Neuron (in vitro differentiated cells): ENCODE data around the gene ANKRD42.
"Not testable (repeated sequence)": the region's sequence is repeated elsewhere in the genome, so short reads cannot be mapped to it uniquely, and the experiment has no call there.

Experiments
- H2AFZ ChIP-seq: one replicate; pipeline ENCODE4 v1.6.1; 2013; ENCODE audit warnings: low read depth, mild to moderate bottlenecking, inconsistent platforms, low read length, moderate library complexity
- H3K27me3 ChIP-seq: one replicate; pipeline ENCODE4 v1.6.1; 2013; ENCODE audit warnings: low read length; ENCODE audit not compliant: insufficient read depth
- H3K36me3 ChIP-seq: one replicate; pipeline ENCODE4 v1.6.1; 2013; ENCODE audit warnings: low read length; ENCODE audit not compliant: insufficient read depth
- H3K4me1 ChIP-seq: one replicate; pipeline ENCODE4 v1.6.1; 2013; ENCODE audit warnings: low read length; ENCODE audit not compliant: insufficient read depth
- H3K4me3 ChIP-seq: 2 replicates; pipeline ENCODE4 v1.5.1; 2013; ENCODE audit warnings: mild to moderate bottlenecking, low read length, moderate library complexity
- H3K9me3 ChIP-seq: one replicate; pipeline ENCODE4 v1.6.1; 2013; ENCODE audit warnings: low read length

The ANKRD42 gene

GRCh38 chr11:83269080-83269479 is 75.6 kb downstream of the ANKRD42 start:
- not testable (repeated sequence) for H2AFZ ChIP-seq, H3K9me3 ChIP-seq, H3K4me1 ChIP-seq, H3K4me3 ChIP-seq, H3K27me3 ChIP-seq
- peaks cover 36% of the 10 kb centered on the region for H3K36me3 ChIP-seq

GRCh38 chr11:83271734-83272133 is 78.2 kb downstream of the ANKRD42 start:
- not testable (repeated sequence) for H2AFZ ChIP-seq, H3K4me3 ChIP-seq, H3K9me3 ChIP-seq, H3K27me3 ChIP-seq, H3K4me1 ChIP-seq
- H3K36me3 ChIP-seq: peaks cover 34% of the 10 kb centered on the region

- Histone ChIP-seq H3K4me3 (no peak overlapping the region), H3K36me3 (peaks cover 41% of the 10 kb centered on the region), H2AFZ (no peak overlapping the region), H3K9me3 (no peaks in the 10 kb centered on the region), H3K27me3 (no peaks in the 10 kb centered on the region), H3K4me1 (no peaks in the 10 kb centered on the region)
Observed at GRCh38 chr11:83272627-83273026, 79.1 kb downstream of the ANKRD42 start.

- H3K27me3 ChIP-seq: no peaks in the 10 kb centered on the region
- no peak overlapping the region for H2AFZ ChIP-seq
- H3K4me3 ChIP-seq: no peak overlapping the region
- H3K9me3 ChIP-seq: no peaks in the 10 kb centered on the region
- no peaks in the 10 kb centered on the region for H3K4me1 ChIP-seq
- H3K36me3 ChIP-seq: peaks cover 65% of the 10 kb centered on the region
Observed at GRCh38 chr11:83275888-83276641, 82.6 kb downstream of the ANKRD42 start.

GRCh38 chr11:83278351-83278750 is 84.8 kb downstream of the ANKRD42 start:
- H3K36me3 ChIP-seq: peaks cover 52% of the 10 kb centered on the region
- no peaks in the 10 kb centered on the region for H3K27me3 ChIP-seq

GRCh38 chr11:83280256-83280655 is 86.7 kb downstream of the ANKRD42 start:
- Histone ChIP-seq H3K4me1 (peaks cover 31% of the 10 kb centered on the region), H3K36me3 (peaks cover 43% of the 10 kb centered on the region), H3K9me3 (no peaks in the 10 kb centered on the region), H3K27me3 (no peaks in the 10 kb centered on the region), H3K4me3 (no peak overlapping the region), H2AFZ (no peak overlapping the region)

More at GRCh38 chr11:83278351-83278750, 84.8 kb downstream of the ANKRD42 start:
- no peak overlapping the region for H3K4me3 ChIP-seq
- H2AFZ ChIP-seq: no peak overlapping the region
- H3K9me3 ChIP-seq: no peaks in the 10 kb centered on the region
- H3K4me1 ChIP-seq: peaks cover 14% of the 10 kb centered on the region

GRCh38 chr11:83282084-83282716 is 88.7 kb downstream of the ANKRD42 start:
- Histone ChIP-seq H3K4me1 (peaks cover 31% of the 10 kb centered on the region), H3K27me3 (no peaks in the 10 kb centered on the region), H3K4me3 (no peak overlapping the region), H2AFZ (no peak overlapping the region), H3K36me3 (peaks cover 27% of the 10 kb centered on the region), H3K9me3 (no peaks in the 10 kb centered on the region)

- H3K4me3 ChIP-seq: peak overlapping the region; percentile 70
- H3K4me1 ChIP-seq: peaks cover 31% of the 10 kb centered on the region
- H3K9me3 ChIP-seq: no peaks in the 10 kb centered on the region
- peaks cover 10% of the 10 kb centered on the region for H3K36me3 ChIP-seq
- H3K27me3 ChIP-seq: no peaks in the 10 kb centered on the region
- no peak overlapping the region for H2AFZ ChIP-seq
Observed at GRCh38 chr11:83284501-83285150, 91.1 kb downstream of the ANKRD42 start.

GRCh38 chr11:83285151-83285770 is 91.7 kb downstream of the ANKRD42 start:
- H2AFZ ChIP-seq: peak overlapping the region; percentile 88
- peak overlapping the region; percentile 70 for H3K4me3 ChIP-seq
- H3K4me1 ChIP-seq: peaks cover 31% of the 10 kb centered on the region
- peaks cover 3% of the 10 kb centered on the region for H3K36me3 ChIP-seq
- H3K27me3 ChIP-seq: no peaks in the 10 kb centered on the region
- H3K9me3 ChIP-seq: no peaks in the 10 kb centered on the region

- Histone ChIP-seq H3K27me3 (no peaks in the 10 kb centered on the region), H3K4me1 (peaks cover 31% of the 10 kb centered on the region), H3K9me3 (no peaks in the 10 kb centered on the region), H3K4me3 (peak within 1 kb of the TSS; percentile 70), H2AFZ (peak within 1 kb of the TSS; percentile 88), H3K36me3 (no peaks in the 10 kb centered on the region)
Observed at GRCh38 chr11:83285771-83286528, 92.4 kb downstream of the ANKRD42 start, which contains the start of gene CCDC90B. CCDC90B (minus strand) TSS chr11:83286367; CDS start chr11:83285972, 395 bp downstream.

GRCh38 chr11:83287631-83288030 is 94.1 kb downstream of the ANKRD42 start:
- Histone ChIP-seq H3K4me3 (no peak overlapping the region), H3K27me3 (no peaks in the 10 kb centered on the region), H3K9me3 (no peaks in the 10 kb centered on the region), H3K36me3 (no peaks in the 10 kb centered on the region), H2AFZ (no peak overlapping the region), H3K4me1 (peaks cover 24% of the 10 kb centered on the region)

- no peaks in the 10 kb centered on the region for H3K9me3 ChIP-seq
- H3K4me1 ChIP-seq: peaks cover 10% of the 10 kb centered on the region
- H3K4me3 ChIP-seq: peak overlapping the region; percentile 2
- H3K36me3 ChIP-seq: no peaks in the 10 kb centered on the region
- peak overlapping the region; percentile 37 for H2AFZ ChIP-seq
- H3K27me3 ChIP-seq: no peaks in the 10 kb centered on the region
Observed at GRCh38 chr11:83292709-83293456, 99.4 kb downstream of the ANKRD42 start.
